HepG2 (cell line): ENCODE results near the gene ZNF524. TPM values are rescaled to one million over a fixed set of nuclear protein-coding genes. Genes with fewer than 3 reads are reported as not detected.

Experiments
- BRCA1 ChIP-seq: sonication (generic); formaldehyde crosslinking; IDR thresholded peaks from 2 replicates; pipeline ENCODE4 v1.4.0; 2020; ENCODE audit warnings: missing genetic modification reagents
- CEBPG ChIP-seq: IDR thresholded peaks from 2 replicates; pipeline ENCODE4 v1.6.1; 2016
- MATR3 ChIP-seq: sonication (generic); formaldehyde crosslinking; IDR thresholded peaks from 2 replicates; pipeline ENCODE4 v1.4.0; 2020; ENCODE audit warnings: missing genetic modification reagents
- MYC ChIP-seq: sonication (generic); formaldehyde crosslinking; IDR thresholded peaks from 2 replicates; pipeline ENCODE4 v1.9.0; 2021; ENCODE audit warnings: missing genetic modification reagents, borderline replicate concordance
- NCOA5 ChIP-seq: sonication (generic); formaldehyde crosslinking; IDR thresholded peaks from 2 replicates; pipeline ENCODE4 v1.4.0; 2020; ENCODE audit warnings: missing genetic modification reagents
- PAWR ChIP-seq: sonication (generic); formaldehyde crosslinking; IDR thresholded peaks from 2 replicates; pipeline ENCODE4 v1.4.0; 2020; ENCODE audit warnings: missing genetic modification reagents, mild to moderate bottlenecking, borderline replicate concordance
- PLRG1 ChIP-seq: fragments of 450-650 bp; conservative IDR thresholded peaks from 2 replicates; pipeline ENCODE4 v1.6.1; 2016
- TBL1XR1 ChIP-seq: fragments of 150-350 bp; IDR thresholded peaks from 2 replicates; pipeline ENCODE4 v1.6.1; 2014; ENCODE audit warnings: borderline replicate concordance, low read length; ENCODE audit not compliant: partially characterized antibody
- ZNF180 ChIP-seq: sonication (generic); formaldehyde crosslinking; IDR thresholded peaks from 2 replicates; pipeline ENCODE4 v1.4.0; 2020; ENCODE audit warnings: low read depth, missing genetic modification reagents, borderline replicate concordance
- ZNF264 ChIP-seq: sonication (generic); formaldehyde crosslinking; IDR thresholded peaks from 2 replicates; pipeline ENCODE4 v1.4.0; 2020; ENCODE audit warnings: missing genetic modification reagents
- ZNF343 ChIP-seq: sonication (generic); formaldehyde crosslinking; IDR thresholded peaks from 2 replicates; pipeline ENCODE4 v1.4.0; 2020; ENCODE audit warnings: mild to moderate bottlenecking, missing genetic modification reagents
- ZNF543 ChIP-seq: sonication (generic); formaldehyde crosslinking; IDR thresholded peaks from 2 replicates; pipeline ENCODE4 v1.4.0; 2020; ENCODE audit warnings: mild to moderate bottlenecking, missing genetic modification reagents
- ZNF616 ChIP-seq: sonication (generic); formaldehyde crosslinking; IDR thresholded peaks from 2 replicates; pipeline ENCODE4 v1.5.0; 2020; ENCODE audit warnings: low read depth, mild to moderate bottlenecking, missing genetic modification reagents
- ZNF788 ChIP-seq: sonication (generic); formaldehyde crosslinking; IDR thresholded peaks from 2 replicates; pipeline ENCODE4 v1.5.0; 2020; ENCODE audit warnings: mild to moderate bottlenecking, missing genetic modification reagents, borderline replicate concordance
- ZNF850 ChIP-seq: sonication (generic); formaldehyde crosslinking; conservative IDR thresholded peaks from 2 replicates; pipeline ENCODE4 v1.9.0; 2021; ENCODE audit warnings: mild to moderate bottlenecking, missing genetic modification reagents
- polyA plus RNA-seq, 8 experiments: library from polyadenylated mRNA; depleted of rRNA in 3 of 8; stranded (reverse) in 7 of 8; unstranded in 1 of 8; fragments of >200 nt; fragmentation: Illumina TruSeq in 4 of 8; extraction: Trizol in 4 of 8; gene quantifications; 2 replicates each; pipeline versions ENCODE4 v1.2.1 to v1.2.3, GENCODE V29; 2011 to 2016; ENCODE audit warnings: low read depth in 4 of 8, missing spikeins in 1 of 8, mixed read lengths in 1 of 8; ENCODE audit not compliant: insufficient read depth in 1 of 8
- total RNA-seq, 5 experiments: library from RNA; depleted of rRNA; stranded (reverse); fragments of >200 nt; fragmentation: Illumina TruSeq; extraction: Trizol; gene quantifications; 2 replicates each; pipeline ENCODE4 v1.2.3, GENCODE V29; 2016; ENCODE audit warnings: low read depth in 1 of 5
- TF ChIP-seq, protein P1 (sequence below): sonication (generic); formaldehyde crosslinking; IDR thresholded peaks from 2 replicates; pipeline ENCODE4 v1.5.1; 2020; ENCODE audit warnings: mild to moderate bottlenecking, missing genetic modification reagents, moderate library complexity
- TF ChIP-seq, protein P2 (sequence below): sonication (generic); formaldehyde crosslinking; IDR thresholded peaks from 2 replicates; pipeline ENCODE4 v1.4.0; 2020; ENCODE audit warnings: missing genetic modification reagents
- TF ChIP-seq, protein P3 (sequence below), 2 experiments: IDR thresholded peaks; 2 replicates each; pipeline ENCODE4 v1.6.1; 2011 to 2012; ENCODE audit warnings: low read length in 2 of 2, borderline replicate concordance in 1 of 2, low read depth in 1 of 2, mild to moderate bottlenecking in 1 of 2, moderate library complexity in 1 of 2
- TF ChIP-seq, protein P4 (sequence below): sonication (generic); formaldehyde crosslinking; IDR thresholded peaks from 2 replicates; pipeline ENCODE4 v1.4.0; 2020; ENCODE audit warnings: mild to moderate bottlenecking, missing genetic modification reagents
- TF ChIP-seq, protein P5 (sequence below): sonication (generic); formaldehyde crosslinking; IDR thresholded peaks from 2 replicates; pipeline ENCODE4 v1.8.0; 2023; ENCODE audit warnings: mild to moderate bottlenecking, missing genetic modification reagents

The ZNF524 gene
- total and polyA plus RNA-seq, 2 of the 13 experiments (the other 11 are each of a cell fraction or from before 2014, with no cell fraction given) = 3.2 to 4.6 TPM

DNA sequence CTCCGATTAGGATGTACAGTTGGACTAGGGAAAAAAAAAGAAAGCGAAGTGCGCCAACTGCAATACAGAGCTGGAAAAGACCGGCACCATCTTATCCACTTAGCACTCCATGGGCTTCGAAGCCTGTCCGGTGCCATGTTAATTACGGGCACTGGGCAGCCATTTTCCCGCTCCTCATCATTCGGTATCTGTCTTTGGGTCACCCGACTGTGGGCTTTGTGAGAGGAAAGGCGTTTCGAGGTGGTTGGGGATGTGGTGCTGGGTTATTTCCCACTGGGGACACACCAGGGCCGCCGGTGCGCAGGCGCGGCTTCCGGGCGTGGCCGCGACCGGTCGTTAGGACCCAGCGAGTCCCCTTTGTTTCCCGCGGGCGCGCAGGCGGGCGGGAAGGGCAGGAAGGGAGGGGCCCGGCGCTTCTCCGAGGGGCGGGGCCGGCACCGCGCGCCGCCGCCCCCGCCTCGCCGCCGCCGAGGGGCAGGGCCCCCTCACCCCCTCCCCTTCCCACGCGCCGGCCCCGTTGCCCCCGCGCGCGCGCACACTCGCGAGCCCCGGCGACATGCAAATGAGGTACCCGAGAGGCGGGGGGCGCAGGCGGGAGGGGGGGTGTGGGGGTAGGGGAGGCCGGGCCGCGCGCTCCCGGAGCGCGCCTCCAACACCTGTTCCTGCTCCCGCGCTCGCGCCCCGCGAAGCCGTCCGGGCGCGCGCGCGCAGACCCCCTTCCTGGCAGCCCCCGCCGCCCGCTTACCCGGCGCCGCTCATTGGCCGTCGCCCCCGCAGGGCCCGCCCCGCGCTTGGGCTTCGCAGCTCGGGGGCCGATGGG, at the start of gene ZNF524 (continued):
- TF ChIP-seq, protein P1, sequence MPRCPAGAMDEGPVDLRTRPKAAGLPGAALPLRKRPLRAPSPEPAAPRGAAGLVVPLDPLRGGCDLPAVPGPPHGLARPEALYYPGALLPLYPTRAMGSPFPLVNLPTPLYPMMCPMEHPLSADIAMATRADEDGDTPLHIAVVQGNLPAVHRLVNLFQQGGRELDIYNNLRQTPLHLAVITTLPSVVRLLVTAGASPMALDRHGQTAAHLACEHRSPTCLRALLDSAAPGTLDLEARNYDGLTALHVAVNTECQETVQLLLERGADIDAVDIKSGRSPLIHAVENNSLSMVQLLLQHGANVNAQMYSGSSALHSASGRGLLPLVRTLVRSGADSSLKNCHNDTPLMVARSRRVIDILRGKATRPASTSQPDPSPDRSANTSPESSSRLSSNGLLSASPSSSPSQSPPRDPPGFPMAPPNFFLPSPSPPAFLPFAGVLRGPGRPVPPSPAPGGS (CRISPR knock-in tag) = no peak
- TF ChIP-seq BRCA1 (CRISPR knock-in tag) (no peak), ZNF264 (CRISPR knock-in tag) (no peak), ZNF543 (CRISPR knock-in tag) (peak; percentile 11; the same call in 1 of the 2 replicates), ZNF616 (CRISPR knock-in tag) (no peak), PLRG1 (no peak), MATR3 (CRISPR knock-in tag) (no peak), PAWR (no peak), NCOA5 (no peak), TBL1XR1 (no peak), ZNF343 (CRISPR knock-in tag) (no peak), ZNF850 (CRISPR knock-in tag) (no peak), MYC (CRISPR knock-in tag) (peak; percentile 59; the same call in 1 of the 2 replicates), ZNF788 (CRISPR knock-in tag) (no peak), ZNF180 (CRISPR knock-in tag) (no peak), CEBPG (CRISPR knock-in tag) (no peak)
- TF ChIP-seq, protein P2, sequence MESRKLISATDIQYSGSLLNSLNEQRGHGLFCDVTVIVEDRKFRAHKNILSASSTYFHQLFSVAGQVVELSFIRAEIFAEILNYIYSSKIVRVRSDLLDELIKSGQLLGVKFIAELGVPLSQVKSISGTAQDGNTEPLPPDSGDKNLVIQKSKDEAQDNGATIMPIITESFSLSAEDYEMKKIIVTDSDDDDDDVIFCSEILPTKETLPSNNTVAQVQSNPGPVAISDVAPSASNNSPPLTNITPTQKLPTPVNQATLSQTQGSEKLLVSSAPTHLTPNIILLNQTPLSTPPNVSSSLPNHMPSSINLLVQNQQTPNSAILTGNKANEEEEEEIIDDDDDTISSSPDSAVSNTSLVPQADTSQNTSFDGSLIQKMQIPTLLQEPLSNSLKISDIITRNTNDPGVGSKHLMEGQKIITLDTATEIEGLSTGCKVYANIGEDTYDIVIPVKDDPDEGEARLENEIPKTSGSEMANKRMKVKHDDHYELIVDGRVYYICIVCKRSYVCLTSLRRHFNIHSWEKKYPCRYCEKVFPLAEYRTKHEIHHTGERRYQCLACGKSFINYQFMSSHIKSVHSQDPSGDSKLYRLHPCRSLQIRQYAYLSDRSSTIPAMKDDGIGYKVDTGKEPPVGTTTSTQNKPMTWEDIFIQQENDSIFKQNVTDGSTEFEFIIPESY = no peak
- TF ChIP-seq, protein P3, sequence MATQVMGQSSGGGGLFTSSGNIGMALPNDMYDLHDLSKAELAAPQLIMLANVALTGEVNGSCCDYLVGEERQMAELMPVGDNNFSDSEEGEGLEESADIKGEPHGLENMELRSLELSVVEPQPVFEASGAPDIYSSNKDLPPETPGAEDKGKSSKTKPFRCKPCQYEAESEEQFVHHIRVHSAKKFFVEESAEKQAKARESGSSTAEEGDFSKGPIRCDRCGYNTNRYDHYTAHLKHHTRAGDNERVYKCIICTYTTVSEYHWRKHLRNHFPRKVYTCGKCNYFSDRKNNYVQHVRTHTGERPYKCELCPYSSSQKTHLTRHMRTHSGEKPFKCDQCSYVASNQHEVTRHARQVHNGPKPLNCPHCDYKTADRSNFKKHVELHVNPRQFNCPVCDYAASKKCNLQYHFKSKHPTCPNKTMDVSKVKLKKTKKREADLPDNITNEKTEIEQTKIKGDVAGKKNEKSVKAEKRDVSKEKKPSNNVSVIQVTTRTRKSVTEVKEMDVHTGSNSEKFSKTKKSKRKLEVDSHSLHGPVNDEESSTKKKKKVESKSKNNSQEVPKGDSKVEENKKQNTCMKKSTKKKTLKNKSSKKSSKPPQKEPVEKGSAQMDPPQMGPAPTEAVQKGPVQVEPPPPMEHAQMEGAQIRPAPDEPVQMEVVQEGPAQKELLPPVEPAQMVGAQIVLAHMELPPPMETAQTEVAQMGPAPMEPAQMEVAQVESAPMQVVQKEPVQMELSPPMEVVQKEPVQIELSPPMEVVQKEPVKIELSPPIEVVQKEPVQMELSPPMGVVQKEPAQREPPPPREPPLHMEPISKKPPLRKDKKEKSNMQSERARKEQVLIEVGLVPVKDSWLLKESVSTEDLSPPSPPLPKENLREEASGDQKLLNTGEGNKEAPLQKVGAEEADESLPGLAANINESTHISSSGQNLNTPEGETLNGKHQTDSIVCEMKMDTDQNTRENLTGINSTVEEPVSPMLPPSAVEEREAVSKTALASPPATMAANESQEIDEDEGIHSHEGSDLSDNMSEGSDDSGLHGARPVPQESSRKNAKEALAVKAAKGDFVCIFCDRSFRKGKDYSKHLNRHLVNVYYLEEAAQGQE (IDR thresholded peaks at IDR 0.05; ENCODE audit: borderline replicate concordance in 1 of 2, low read depth in 1 of 2, low read length in 2 of 2) = no peak
- TF ChIP-seq, protein P4, sequence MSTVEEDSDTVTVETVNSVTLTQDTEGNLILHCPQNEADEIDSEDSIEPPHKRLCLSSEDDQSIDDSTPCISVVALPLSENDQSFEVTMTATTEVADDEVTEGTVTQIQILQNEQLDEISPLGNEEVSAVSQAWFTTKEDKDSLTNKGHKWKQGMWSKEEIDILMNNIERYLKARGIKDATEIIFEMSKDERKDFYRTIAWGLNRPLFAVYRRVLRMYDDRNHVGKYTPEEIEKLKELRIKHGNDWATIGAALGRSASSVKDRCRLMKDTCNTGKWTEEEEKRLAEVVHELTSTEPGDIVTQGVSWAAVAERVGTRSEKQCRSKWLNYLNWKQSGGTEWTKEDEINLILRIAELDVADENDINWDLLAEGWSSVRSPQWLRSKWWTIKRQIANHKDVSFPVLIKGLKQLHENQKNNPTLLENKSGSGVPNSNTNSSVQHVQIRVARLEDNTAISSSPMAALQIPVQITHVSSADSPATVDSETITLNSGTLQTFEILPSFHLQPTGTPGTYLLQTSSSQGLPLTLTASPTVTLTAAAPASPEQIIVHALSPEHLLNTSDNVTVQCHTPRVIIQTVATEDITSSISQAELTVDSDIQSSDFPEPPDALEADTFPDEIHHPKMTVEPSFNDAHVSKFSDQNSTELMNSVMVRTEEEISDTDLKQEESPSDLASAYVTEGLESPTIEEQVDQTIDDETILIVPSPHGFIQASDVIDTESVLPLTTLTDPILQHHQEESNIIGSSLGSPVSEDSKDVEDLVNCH = no peak
- TF ChIP-seq, protein P5, sequence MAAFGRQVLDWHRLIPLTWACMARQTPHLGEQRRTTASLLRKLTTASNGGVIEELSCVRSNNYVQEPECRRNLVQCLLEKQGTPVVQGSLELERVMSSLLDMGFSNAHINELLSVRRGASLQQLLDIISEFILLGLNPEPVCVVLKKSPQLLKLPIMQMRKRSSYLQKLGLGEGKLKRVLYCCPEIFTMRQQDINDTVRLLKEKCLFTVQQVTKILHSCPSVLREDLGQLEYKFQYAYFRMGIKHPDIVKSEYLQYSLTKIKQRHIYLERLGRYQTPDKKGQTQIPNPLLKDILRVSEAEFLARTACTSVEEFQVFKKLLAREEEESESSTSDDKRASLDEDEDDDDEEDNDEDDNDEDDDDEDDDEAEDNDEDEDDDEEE = no peak
